Osteoblast (primary cell): ENCODE data around the gene INTU. TPM values are rescaled to one million over a fixed set of nuclear protein-coding genes. Genes with fewer than 3 reads are reported as not detected.

Experiments used
- DNase-seq: peaks from one replicate; pipeline ENCODE4 v3.0.0; 2011; ENCODE audit warnings: low spot score, mixed read lengths; ENCODE audit not compliant: insufficient read length; ENCODE audit errors: missing footprints
- H2AFZ ChIP-seq: 2 replicates; pipeline ENCODE4 v1.6.0; 2011; ENCODE audit warnings: mild to moderate bottlenecking, low read length
- H3K27ac ChIP-seq: 2 replicates; pipeline ENCODE4 v1.5.1; 2011; ENCODE audit warnings: mild to moderate bottlenecking, low read depth, low read length, moderate library complexity
- H3K27me3 ChIP-seq: 2 replicates; pipeline ENCODE4 v1.6.0; 2012; ENCODE audit warnings: mild to moderate bottlenecking, control low read depth, inconsistent platforms, low read length, moderate library complexity; ENCODE audit not compliant: insufficient read depth
- H3K36me3 ChIP-seq: 2 replicates; pipeline ENCODE4 v1.5.1; 2011; ENCODE audit warnings: mild to moderate bottlenecking, low read length, control low read depth, moderate library complexity; ENCODE audit not compliant: insufficient read depth
- H3K4me1 ChIP-seq: 2 replicates; pipeline ENCODE4 v1.5.1; 2011; ENCODE audit warnings: mild to moderate bottlenecking, low read length, control low read depth, moderate library complexity; ENCODE audit not compliant: insufficient read depth
- H3K4me2 ChIP-seq: 2 replicates; pipeline ENCODE4 v1.6.0; 2011; ENCODE audit warnings: mild to moderate bottlenecking, low read length; ENCODE audit not compliant: insufficient read depth
- H3K4me3 ChIP-seq: fragments of 200-600 bp; sonication (generic); 3 replicates; pipeline ENCODE4 v1.5.1; 2012; ENCODE audit warnings: mild to moderate bottlenecking, low read length, inconsistent platforms; ENCODE audit not compliant: insufficient read depth
- H3K79me2 ChIP-seq: 2 replicates; pipeline ENCODE4 v1.6.0; 2012; ENCODE audit warnings: mild to moderate bottlenecking, low read length, control low read depth, inconsistent platforms; ENCODE audit not compliant: insufficient read depth
- H3K9me3 ChIP-seq: 2 replicates; pipeline ENCODE4 v1.5.1; 2011; ENCODE audit warnings: low read depth, low read length, control low read depth
- H4K20me1 ChIP-seq: 2 replicates; pipeline ENCODE4 v1.6.0; 2012; ENCODE audit warnings: mild to moderate bottlenecking, low read length, control low read depth; ENCODE audit not compliant: insufficient read depth
- CTCF ChIP-seq: IDR thresholded peaks from 2 replicates; pipeline ENCODE4 v1.5.1; 2011; ENCODE audit warnings: mild to moderate bottlenecking, low read depth, low read length, moderate library complexity; ENCODE audit errors: extremely low read depth
- total RNA-seq: library from RNA; depleted of rRNA; stranded (reverse); fragments of >200 nt; gene quantifications from 2 replicates; pipeline ENCODE4 v1.2.3, GENCODE V29; 2012

INTU gene
- total RNA-seq, 1 donor = 7.6 TPM

DNA sequence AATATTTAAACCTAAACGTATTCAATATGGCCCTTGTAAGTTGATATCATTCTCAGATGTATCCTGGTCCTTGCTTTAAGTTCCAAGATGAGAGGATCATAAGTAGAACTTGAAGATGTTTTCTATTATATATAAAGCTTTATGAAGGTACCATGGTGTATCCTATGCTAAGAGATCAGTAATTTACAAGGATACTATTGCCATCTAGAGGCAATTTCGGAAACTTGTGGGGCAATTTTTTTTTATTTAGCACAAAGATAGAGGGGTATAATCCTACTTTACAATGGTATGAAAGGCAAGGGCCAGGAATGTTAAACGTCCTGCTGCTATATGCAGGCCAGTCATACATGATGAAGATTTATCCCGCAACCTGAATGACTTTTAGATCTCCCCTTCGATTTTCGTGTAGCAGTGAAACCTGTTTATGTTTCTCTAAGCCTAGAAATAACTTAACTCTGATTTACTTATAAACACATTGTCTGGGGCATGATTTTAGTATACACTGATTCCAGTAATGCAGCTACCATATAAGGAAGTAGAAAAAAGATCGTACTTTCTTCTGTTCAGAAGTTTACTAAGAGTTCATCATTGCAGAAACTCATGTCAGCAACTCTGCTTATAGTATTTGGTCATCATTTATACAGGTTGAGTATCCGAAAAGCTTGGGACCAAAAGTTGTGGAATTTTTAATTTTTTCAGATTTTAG lies 100.0 kb downstream of the INTU start:
- DNase-seq = peak; percentile 88
- Histone ChIP-seq H3K4me1 (no peaks in the 10 kb centered on the region), H3K27me3 (no peaks in the 10 kb centered on the region), H4K20me1 (no peaks in the 10 kb centered on the region), H3K4me2 (no peak overlapping the region), H3K27ac (no peak overlapping the region), H3K4me3 (no peak overlapping the region), H3K36me3 (no peaks in the 10 kb centered on the region), H2AFZ (no peak overlapping the region), H3K79me2 (no peaks in the 10 kb centered on the region), H3K9me3 (no peaks in the 10 kb centered on the region)
- peak; percentile 63 for TF ChIP-seq CTCF

DNA sequence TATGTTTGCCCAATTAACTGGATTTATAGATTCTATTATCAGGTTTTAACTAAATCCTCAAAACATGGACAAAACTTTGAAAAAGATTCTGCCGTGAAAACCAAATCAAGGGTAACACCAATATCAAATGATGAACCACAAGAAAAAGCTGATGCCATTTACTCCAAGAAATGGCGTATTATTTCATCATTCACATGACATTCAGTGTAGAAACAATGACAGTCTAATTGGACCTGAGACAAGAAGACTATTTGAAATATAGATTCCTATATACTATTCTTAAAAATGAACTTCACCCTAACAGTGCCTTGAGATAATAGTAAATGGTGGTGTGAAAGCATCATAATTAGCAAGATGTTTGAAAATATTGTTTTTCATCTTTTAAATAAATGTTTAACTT lies 102.2 kb downstream of the INTU start:
- DNase-seq = no peak
- Histone ChIP-seq H3K27ac (no peak overlapping the region), H3K36me3 (no peaks in the 10 kb centered on the region), H3K27me3 (no peaks in the 10 kb centered on the region), H4K20me1 (no peaks in the 10 kb centered on the region), H2AFZ (no peak overlapping the region), H3K4me2 (no peak overlapping the region), H3K4me1 (no peaks in the 10 kb centered on the region), H3K9me3 (no peaks in the 10 kb centered on the region), H3K79me2 (no peaks in the 10 kb centered on the region), H3K4me3 (no peak overlapping the region)
- TF ChIP-seq CTCF = no peak

DNA sequence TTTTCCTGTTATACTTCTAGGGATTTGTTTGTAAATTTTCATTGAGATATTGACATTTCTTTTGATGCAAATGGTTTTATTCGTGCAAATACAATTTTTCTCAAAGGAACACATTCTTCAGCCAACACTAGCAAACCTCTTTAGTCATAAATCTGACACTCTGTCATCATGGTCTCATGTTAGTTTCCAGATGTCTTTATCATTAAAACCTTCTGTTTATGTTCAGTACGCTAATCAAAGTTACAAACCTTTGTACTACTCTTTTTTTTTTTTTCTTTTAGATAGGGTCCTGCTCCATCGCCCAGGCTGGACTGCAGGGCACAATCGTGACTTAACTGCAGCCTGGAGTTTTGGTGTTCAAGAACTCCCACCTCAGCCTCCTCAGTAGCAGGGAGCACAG lies 104.5 kb downstream of the INTU start:
- H3K27me3 ChIP-seq = no peaks in the 10 kb centered on the region
- no peak overlapping the region for H3K4me3 ChIP-seq
- no peak overlapping the region for H2AFZ ChIP-seq

DNA sequence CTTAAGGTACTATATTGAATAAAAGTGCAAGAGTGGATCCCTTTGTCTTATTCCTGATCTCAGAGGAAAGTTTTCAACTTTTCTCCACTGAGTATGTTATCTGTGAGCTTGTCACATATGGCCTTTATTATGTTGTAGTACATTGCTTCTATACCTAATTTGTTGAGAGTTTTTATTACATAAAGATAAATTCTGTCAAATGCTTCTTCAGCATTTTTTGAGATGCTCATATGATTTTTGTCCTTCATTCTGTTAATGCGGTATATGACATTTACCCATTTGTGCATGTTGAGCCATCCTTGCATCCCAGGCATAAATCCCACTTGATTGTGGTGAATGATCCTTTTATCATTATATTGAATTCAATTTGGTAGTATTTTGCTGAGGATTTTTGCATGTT lies 108.5 kb downstream of the INTU start:
- no peak for DNase-seq
- Histone ChIP-seq H4K20me1 (no peaks in the 10 kb centered on the region), H3K27me3 (no peaks in the 10 kb centered on the region), H3K4me1 (no peaks in the 10 kb centered on the region), H3K79me2 (no peaks in the 10 kb centered on the region), H3K36me3 (no peaks in the 10 kb centered on the region), H3K4me2 (no peak overlapping the region), H3K27ac (no peak overlapping the region), H3K4me3 (no peak overlapping the region), H2AFZ (no peak overlapping the region), H3K9me3 (no peaks in the 10 kb centered on the region)
- no peak for TF ChIP-seq CTCF

More for the DNA sequence above, 104.5 kb downstream of the INTU start:
- no peak for TF ChIP-seq CTCF
- no peak overlapping the region for H3K4me2 ChIP-seq
- H3K36me3 ChIP-seq = no peaks in the 10 kb centered on the region
- H4K20me1 ChIP-seq = no peaks in the 10 kb centered on the region
- H3K9me3 ChIP-seq = no peaks in the 10 kb centered on the region
- no peak for DNase-seq
- H3K4me1 ChIP-seq = no peaks in the 10 kb centered on the region
- no peak overlapping the region for H3K27ac ChIP-seq
- H3K79me2 ChIP-seq = no peaks in the 10 kb centered on the region
